ENCODE data around the gene ZBED4.

GRCh38 chr22:49814164-49814686, 39.4 kb upstream of the ZBED4 start:
- TF ChIP-seq CTCF (IDR thresholded peaks at IDR 0.05) (no peak), POLR2A (IDR thresholded peaks at IDR 0.05) (no peak)

All from Peyer's patch (tissue), 4 donors.